ENCODE data around the gene ANKLE1. TPM values are rescaled to one million over a fixed set of nuclear protein-coding genes. Genes with fewer than 3 reads are reported as not detected.

Gene ANKLE1
- total and polyA plus RNA-seq, 10 of the 15 experiments (the other 5 are each of a cell fraction or from before 2014, with no cell fraction given), result 2.2 to 17.9 (median 10.9) TPM

DNA sequence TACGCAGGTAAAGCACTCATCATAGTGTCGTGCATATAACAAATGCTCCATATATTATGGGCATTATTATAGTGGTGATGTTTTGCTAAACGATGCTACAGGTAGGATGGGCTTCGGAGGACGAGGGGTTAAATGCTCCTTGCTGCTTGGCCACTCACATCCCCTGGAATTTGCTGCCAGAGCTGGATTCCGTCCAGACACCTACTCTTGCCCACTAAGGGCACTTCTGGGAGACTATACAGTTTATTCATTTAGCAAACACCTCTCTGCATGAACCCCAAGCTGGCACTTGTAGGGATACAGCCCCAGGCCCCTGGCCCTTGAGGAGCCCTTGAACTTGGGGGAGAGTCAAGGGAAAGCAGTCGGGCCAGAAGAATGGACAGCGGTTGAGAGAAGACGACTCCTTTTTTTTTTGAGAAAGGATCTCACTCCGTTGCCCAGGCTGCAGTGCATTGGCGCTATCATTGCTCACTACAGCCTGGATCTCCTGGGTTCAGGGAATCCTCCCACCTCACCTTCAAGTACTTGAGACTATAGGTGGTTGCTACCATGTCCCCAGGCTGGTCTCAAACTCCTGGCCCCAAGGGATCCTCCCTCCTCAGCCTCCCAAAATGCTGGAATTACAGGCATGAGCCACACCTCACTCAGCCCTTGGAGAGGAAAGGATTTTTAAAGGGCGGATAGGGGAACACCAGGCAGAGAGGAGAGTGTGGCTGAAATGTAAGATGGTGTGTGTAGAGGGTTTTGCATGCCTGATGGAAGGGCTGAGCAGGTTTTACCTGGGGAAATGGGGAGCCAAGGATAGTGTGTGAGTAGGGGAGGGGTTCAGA lies 22.9 kb downstream of the ANKLE1 start (continued):
- TF ChIP-seq ZBTB40 (IDR thresholded peaks at IDR 0.05; ENCODE audit: borderline replicate concordance), result no peak
- TF ChIP-seq RAD21 (IDR thresholded peaks at IDR 0.05; ENCODE audit: insufficient read depth, low read depth, low read length), result no peak
- TF ChIP-seq MYB (IDR thresholded peaks at IDR 0.05; ENCODE audit: borderline replicate concordance, low read depth, low read length), result no peak
- TF ChIP-seq JUNB (IDR thresholded peaks at IDR 0.05), result no peak
- no peak for TF ChIP-seq TAF1 (IDR thresholded peaks at IDR 0.05; ENCODE audit: borderline replicate concordance, low read depth, low read length)
- no peak for TF ChIP-seq NBN (IDR thresholded peaks at IDR 0.05)
- TF ChIP-seq BRCA1 (IDR thresholded peaks at IDR 0.05; ENCODE audit: low read depth, low read length), result no peak
- TF ChIP-seq PBX3 (IDR thresholded peaks at IDR 0.05; ENCODE audit: insufficient replicate concordance, low read depth, low read length), result no peak
- no peak for TF ChIP-seq ESRRA (IDR thresholded peaks at IDR 0.05; ENCODE audit: low read length)
- no peak for TF ChIP-seq MTA3 (IDR thresholded peaks at IDR 0.05; ENCODE audit: borderline replicate concordance, low read length)
- TF ChIP-seq ZNF592 (IDR thresholded peaks at IDR 0.05), result no peak

All from GM12878 (cell line).